Activated CD8-positive, alpha-beta T cell treated with anti-CD3 and anti-CD28 coated beads, Interleukin-2, amount 10 ng/mL, durations not matched to agents 7 days and 5 days (primary cell): Measurements from ENCODE around the gene CHMP2A. TPM values are rescaled to one million over a fixed set of nuclear protein-coding genes. Genes with fewer than 3 reads are reported as not detected.

Experiments
- ATAC-seq: fragments of 150-1000 bp; cut with Tn5 transposase; one replicate; pipeline ENCODE4 v1.10.0; 2021; ENCODE audit warnings: moderate library complexity
- CTCF ChIA-PET: fragments of 350-600 bp; sonication (Branson Sonifier 250); formaldehyde crosslinking; loops from one replicate; lab custom pipeline; 2021; ENCODE audit warnings: antibody characterized with exemption; lab: Charles Lee
- POLR2A ChIA-PET: fragments of 350-600 bp; sonication (Branson Sonifier 250); formaldehyde crosslinking; loops from one replicate; lab custom pipeline; 2021; ENCODE audit warnings: antibody characterized with exemption; lab: Charles Lee
- DNase-seq: peaks from one replicate; pipeline ENCODE4 v3.0.0-alpha.2; 2020
- H3K27ac Mint-ChIP-seq: one replicate; pipeline ENCODE4 v1.8.0; 2021; ENCODE audit warnings: mild to moderate bottlenecking, mixed read lengths
- H3K27me3 Mint-ChIP-seq: one replicate; pipeline ENCODE4 v1.8.0; 2021; ENCODE audit warnings: low read depth, mixed read lengths
- H3K36me3 Mint-ChIP-seq: one replicate; pipeline ENCODE4 v1.8.0; 2021; ENCODE audit warnings: low read depth, mixed read lengths
- H3K4me1 Mint-ChIP-seq: one replicate; pipeline ENCODE4 v1.8.0; 2021; ENCODE audit warnings: low read depth, mixed read lengths
- H3K4me3 Mint-ChIP-seq: one replicate; pipeline ENCODE4 v1.8.0; 2021; ENCODE audit warnings: mild to moderate bottlenecking, mixed read lengths
- H3K9me3 Mint-ChIP-seq: one replicate; pipeline ENCODE4 v1.8.0; 2022; ENCODE audit warnings: mixed read lengths; ENCODE audit not compliant: insufficient read depth
- total RNA-seq, 2 experiments: library from RNA; stranded (reverse); gene quantifications; one replicate each; pipeline ENCODE4 v1.2.3, GENCODE V29; 2021

CHMP2A gene
- 100 to 1,000 TPM; 108 to 114 TPM for total RNA-seq

DNA sequence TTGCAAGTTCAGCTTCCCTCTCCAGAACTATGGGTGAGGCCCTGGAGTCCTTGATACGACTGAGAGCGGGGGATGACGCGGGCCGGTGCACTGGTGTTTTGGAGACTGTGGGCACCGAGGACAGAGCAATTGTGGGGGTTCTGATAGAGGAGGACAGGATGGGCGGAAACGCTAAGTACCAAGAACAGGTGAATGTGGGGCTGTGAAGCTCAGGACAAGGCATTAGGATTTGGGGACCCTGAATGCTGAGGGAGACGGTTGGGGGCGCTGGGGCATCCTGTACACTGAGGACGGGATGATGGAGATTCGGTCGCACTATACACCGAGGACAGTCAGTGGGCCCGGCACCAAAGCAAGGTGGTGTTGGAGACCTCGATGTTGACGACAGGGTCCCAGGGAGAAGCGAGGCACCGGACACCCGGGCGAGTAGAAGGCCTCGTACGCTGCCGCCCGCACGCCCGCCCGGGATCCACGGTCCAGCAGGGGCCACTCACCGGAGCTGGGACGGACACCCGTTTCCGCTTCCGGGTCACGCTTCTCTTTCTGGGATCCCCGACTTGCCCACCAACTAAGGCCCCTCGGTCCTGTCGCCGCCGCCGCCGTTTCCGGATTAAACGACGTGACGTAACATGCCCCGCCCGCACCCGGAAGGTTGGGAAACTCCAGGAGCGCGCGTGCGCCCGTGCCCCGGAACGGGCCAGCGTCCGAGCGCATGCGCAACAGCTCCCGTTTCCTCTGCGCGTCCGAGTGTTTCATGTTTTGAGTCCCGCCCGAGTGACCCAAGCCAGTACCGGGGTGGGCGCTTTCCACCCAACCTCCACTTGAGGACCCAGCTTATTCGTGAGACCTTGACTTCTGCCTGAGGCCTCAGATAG, at the start of gene CHMP2A:
Gene CHMP2A, minus strand, starts transcription at position 612 of the 875 bp plus-strand sequence. CDS start 893 bp downstream, outside the sequence.
- DNase-seq (peak; percentile 98), ATAC-seq (peak; percentile 32)
- POLR2A ChIA-PET: interaction anchor here (0.8 to 3.5 kb wide), 10 partner anchors 7 to 146 kb away, joined by 3 to 51 read pairs (median 4); partner anchors contain the start of genes TRIM28, ZBTB45, ZNF324 and ZNF584
- peak within 1 kb of the TSS; percentile 85 for H3K4me3 Mint-ChIP-seq
- H3K9me3 Mint-ChIP-seq: no peaks in the 10 kb centered on the region
- H3K36me3 Mint-ChIP-seq: peaks cover 71% of the 10 kb centered on the region
- H3K4me1 Mint-ChIP-seq: peaks cover 42% of the 10 kb centered on the region
- no peaks in the 10 kb centered on the region for H3K27me3 Mint-ChIP-seq
- CTCF ChIA-PET: interaction anchor here (0.9 to 4.5 kb wide), 6 partner anchors 11 to 226 kb away, joined by 3 to 49 read pairs (median 10); partner anchors contain the start of genes TRIM28 and ZBTB45
- H3K27ac Mint-ChIP-seq: peak within 1 kb of the TSS; percentile 93

DNA sequence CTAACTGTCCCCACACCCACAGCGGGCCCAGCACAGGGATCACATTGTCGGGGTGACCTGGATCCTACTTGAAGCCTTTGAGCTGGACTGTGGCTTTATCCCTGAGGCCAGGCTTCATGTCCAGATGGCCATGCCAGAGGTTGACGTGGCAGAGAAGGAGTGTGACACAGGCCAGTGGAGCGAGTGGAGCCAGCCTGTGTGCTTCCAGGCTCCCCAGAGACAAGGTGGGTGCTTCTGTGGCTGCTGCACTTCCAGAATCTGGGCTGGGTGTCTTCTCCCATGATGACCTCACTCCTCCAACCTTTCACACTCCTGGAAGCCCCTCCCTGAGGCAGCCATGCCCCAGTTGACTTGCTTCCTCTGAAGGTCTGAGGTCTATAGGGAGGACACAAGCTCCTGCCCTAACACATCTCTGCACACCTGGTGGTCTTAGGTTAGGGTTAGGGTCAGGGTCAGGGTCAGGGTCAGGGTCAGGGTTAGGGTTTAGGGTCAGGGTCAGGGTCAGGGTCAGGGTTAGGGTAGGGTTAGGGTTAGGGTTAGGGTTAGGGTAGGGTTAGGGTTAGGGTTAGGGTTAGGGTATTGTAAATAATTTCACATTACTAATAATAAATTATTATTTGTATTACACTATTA, 31.3 kb upstream of the CHMP2A start:
- H3K27me3 Mint-ChIP-seq: no peaks in the 10 kb centered on the region

DNA sequence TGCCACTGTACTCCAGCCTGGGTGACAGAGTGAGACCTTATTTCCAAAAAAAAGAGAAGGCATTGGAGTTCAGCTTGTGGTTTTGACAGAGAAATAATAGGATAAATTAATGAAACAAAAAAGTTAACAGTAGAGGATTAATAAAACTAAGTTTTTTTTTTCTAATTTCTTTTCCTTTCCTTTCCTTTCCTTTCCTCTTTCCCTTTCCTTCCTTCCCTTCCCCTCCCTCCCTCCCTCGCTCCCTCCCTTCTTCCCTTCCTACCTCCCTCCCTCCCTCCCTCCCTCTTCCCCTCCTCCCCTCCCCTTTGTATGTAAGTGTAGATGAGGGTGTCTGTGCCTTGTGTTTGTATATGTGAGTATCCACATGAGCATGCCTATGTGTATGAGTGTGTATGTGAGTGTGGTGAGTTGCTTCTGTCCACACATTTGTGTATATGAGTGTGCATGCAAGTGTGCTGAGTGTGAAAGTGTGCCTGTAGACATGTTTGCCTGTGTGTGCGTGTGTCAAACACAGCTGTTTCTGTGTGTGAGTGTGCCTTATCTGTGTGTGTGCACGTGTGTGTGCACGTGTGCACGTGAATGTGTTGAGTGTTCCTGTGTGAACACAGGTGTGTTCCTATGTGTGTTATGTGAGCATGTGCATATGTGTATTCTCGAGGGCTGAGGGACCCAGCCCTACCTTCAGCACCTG, 30.7 kb upstream of the CHMP2A start:
- H3K4me1 Mint-ChIP-seq: peaks cover 9% of the 10 kb centered on the region
- H3K36me3 Mint-ChIP-seq: peaks cover 15% of the 10 kb centered on the region
- no peak overlapping the region for H3K4me3 Mint-ChIP-seq
- H3K9me3 Mint-ChIP-seq: no peaks in the 10 kb centered on the region
- H3K27ac Mint-ChIP-seq: no peak overlapping the region
- POLR2A ChIA-PET: no interaction called here
- H3K27me3 Mint-ChIP-seq: no peaks in the 10 kb centered on the region
- no peak for DNase-seq
- ATAC-seq: no peak
- CTCF ChIA-PET: interaction anchor here (1.0 kb wide), 1 partner anchor 65 kb away, joined by 5 read pairs; the partner anchor contains the start of gene ZBTB45

More for the DNA sequence above, 31.3 kb upstream of the CHMP2A start:
- Mint-ChIP-seq H3K9me3 (no peaks in the 10 kb centered on the region), H3K4me1 (peaks cover 3% of the 10 kb centered on the region), H3K27ac (no peak overlapping the region), H3K36me3 (peaks cover 13% of the 10 kb centered on the region), H3K4me3 (no peak overlapping the region)
- ChIA-PET CTCF (no interaction called here), POLR2A (no interaction called here)
- peak; percentile 32 for ATAC-seq
- DNase-seq: no peak

GRCh38 chr19:58584498-58585441, 29.9 kb upstream of the CHMP2A start:
- DNase-seq (no peak), ATAC-seq (no peak)
- ChIA-PET POLR2A (no interaction called here), CTCF (interaction anchor here (1.0 kb wide), 1 partner anchor 65 kb away, joined by 5 read pairs; the partner anchor contains the start of gene ZBTB45)
- H3K4me1 Mint-ChIP-seq: peaks cover 9% of the 10 kb centered on the region
- H3K27me3 Mint-ChIP-seq: no peaks in the 10 kb centered on the region
- peaks cover 15% of the 10 kb centered on the region for H3K36me3 Mint-ChIP-seq
- no peak overlapping the region for H3K27ac Mint-ChIP-seq
- no peak overlapping the region for H3K4me3 Mint-ChIP-seq
- no peaks in the 10 kb centered on the region for H3K9me3 Mint-ChIP-seq

- POLR2A ChIA-PET: interaction anchor here (1.1 kb wide), 1 partner anchor 102 kb away, joined by 3 read pairs; no protein-coding TSS in a partner anchor
- no peaks in the 10 kb centered on the region for H3K9me3 Mint-ChIP-seq
- no peak for DNase-seq
- H3K4me1 Mint-ChIP-seq: peaks cover 17% of the 10 kb centered on the region
- no peaks in the 10 kb centered on the region for H3K27me3 Mint-ChIP-seq
- ATAC-seq: no peak
- H3K27ac Mint-ChIP-seq: no peak overlapping the region
- no peak overlapping the region for H3K4me3 Mint-ChIP-seq
- CTCF ChIA-PET: interaction anchor here (1.1 kb wide), 1 partner anchor 62 kb away, joined by 4 read pairs; no protein-coding TSS in a partner anchor
- peaks cover 15% of the 10 kb centered on the region for H3K36me3 Mint-ChIP-seq
Measured at GRCh38 chr19:58582985-58583384, 28.1 kb upstream of the CHMP2A start.

GRCh38 chr19:58581227-58582141, 26.6 kb upstream of the CHMP2A start:
- DNase-seq (peak; percentile 95), ATAC-seq (peak; percentile 94)
- Mint-ChIP-seq H3K9me3 (no peaks in the 10 kb centered on the region), H3K36me3 (peaks cover 15% of the 10 kb centered on the region), H3K4me3 (no peak overlapping the region), H3K27ac (peak overlapping the region; percentile 79), H3K27me3 (no peaks in the 10 kb centered on the region), H3K4me1 (peaks cover 21% of the 10 kb centered on the region)
- ChIA-PET CTCF (interaction anchor here (0.6 to 4.8 kb wide), 13 partner anchors 9 to 194 kb away, joined by 3 to 94 read pairs (median 7); partner anchors contain the start of genes CHMP2A, RPS5, TRIM28 and UBE2M), POLR2A (interaction anchor here (1.1 to 1.8 kb wide), 2 partner anchors 19 to 62 kb away, joined by 5 to 17 read pairs; partner anchors contain the start of gene ZBTB45)

- ChIA-PET CTCF (interaction anchor here (1.4 to 4.8 kb wide), 5 partner anchors 14 to 361 kb away, joined by 5 to 94 read pairs (median 11); partner anchors contain the start of genes TRIM28 and ZBTB45), POLR2A (interaction anchor here (1.8 kb wide), 1 partner anchor 60 kb away, joined by 17 read pairs; the partner anchor contains the start of gene ZBTB45)
- no peak for DNase-seq
- ATAC-seq: no peak
- no peak overlapping the region for H3K4me3 Mint-ChIP-seq
- peaks cover 15% of the 10 kb centered on the region for H3K36me3 Mint-ChIP-seq
- no peaks in the 10 kb centered on the region for H3K9me3 Mint-ChIP-seq
- peaks cover 26% of the 10 kb centered on the region for H3K4me1 Mint-ChIP-seq
- H3K27me3 Mint-ChIP-seq: no peaks in the 10 kb centered on the region
- no peak overlapping the region for H3K27ac Mint-ChIP-seq
Measured at GRCh38 chr19:58579473-58580142, 24.7 kb upstream of the CHMP2A start.

GRCh38 chr19:58578012-58578925, 23.4 kb upstream of the CHMP2A start:
- peaks cover 37% of the 10 kb centered on the region for H3K4me1 Mint-ChIP-seq
- H3K9me3 Mint-ChIP-seq: no peaks in the 10 kb centered on the region
- no peak overlapping the region for H3K27ac Mint-ChIP-seq
- CTCF ChIA-PET: interaction anchor here (1.4 to 4.8 kb wide), 4 partner anchors 12 to 360 kb away, joined by 5 to 94 read pairs (median 26); partner anchors contain the start of gene ZBTB45
- H3K27me3 Mint-ChIP-seq: no peaks in the 10 kb centered on the region
- H3K36me3 Mint-ChIP-seq: peaks cover 13% of the 10 kb centered on the region
- H3K4me3 Mint-ChIP-seq: no peak overlapping the region
- no peak for ATAC-seq
- POLR2A ChIA-PET: interaction anchor here (1.4 kb wide), 1 partner anchor 24 kb away, joined by 3 read pairs; the partner anchor contains the start of gene CHMP2A
- peak; percentile 19 for DNase-seq
